Body of pancreas (tissue), 4 donors: ENCODE data around the gene BABAM2. TPM values are rescaled to one million over a fixed set of nuclear protein-coding genes. Genes with fewer than 3 reads are reported as not detected.
A peak's percentile ranks its signal among the peaks of the same experiment; 100 is the strongest.

Source experiments
- ATAC-seq: fragments of 150-250 bp; one replicate; pipeline ENCODE4 v1.9.1; 2016
- DNase-seq, 4 donors: peaks; one replicate each; pipeline ENCODE4 v3.0.0-alpha.2; 2019
- H3K27ac ChIP-seq, 4 donors: fragments of 200-600 bp; sonication (generic); 1 replicate in 3 of 4; 2 replicates in 1 of 4; pipeline versions ENCODE4 v1.5.1 to v1.6.1; 2016 to 2019; ENCODE audit warnings: mild to moderate bottlenecking in 1 of 4, mixed read lengths in 1 of 4, moderate library complexity in 1 of 4
- H3K27me3 ChIP-seq, 2 donors: fragments of 200-600 bp; sonication (generic); one replicate each; pipeline ENCODE4 v1.6.0; 2016; ENCODE audit warnings: mild to moderate bottlenecking in 1 of 2
- H3K36me3 ChIP-seq, 2 donors: fragments of 200-600 bp; sonication (generic); replicated peaks in 1 of 2; 2 replicates each; pipeline ENCODE4 v1.5.1; 2016; ENCODE audit warnings: low read depth in 2 of 2; ENCODE audit not compliant: insufficient read depth in 1 of 2
- H3K4me1 ChIP-seq: fragments of 200-600 bp; sonication (generic); one replicate; pipeline ENCODE4 v1.6.0; 2016
- H3K4me3 ChIP-seq, 2 donors: fragments of 200-600 bp; sonication (generic); 1 replicate in 1 of 2; 2 replicates in 1 of 2; pipeline ENCODE4 v1.5.1; 2016 to 2019
- H3K9me3 ChIP-seq, 3 donors: fragments of 200-600 bp; sonication (generic); 1 replicate in 2 of 3; 2 replicates in 1 of 3; pipeline ENCODE4 v1.5.1; 2016
- POLR2A ChIP-seq, 3 donors: fragments of 450-650 bp; IDR thresholded peaks; one replicate each; pipeline ENCODE4 v1.6.1; 2016; ENCODE audit warnings: antibody characterized with exemption in 3 of 3, mild to moderate bottlenecking in 2 of 3
- WGBS, 2 donors: methylation state at CpG; one replicate each; pipeline ENCODE4 v1.1.5; 2017; 5-methylcytosine and 5-hydroxymethylcytosine counted together
- intact Hi-C: fragments of 100-400 bp; cut with DNase I; formaldehyde crosslinking; loops from one replicate; pipeline ENCODE4 v1.15.1; 2023
- total RNA-seq, 2 donors: library from RNA; depleted of rRNA; stranded (reverse); fragments of >200 nt; gene quantifications; one replicate each; pipeline ENCODE4 v1.1.0, GENCODE V29; 2016
- TF ChIP-seq, protein P1 (sequence below), 7 experiments: fragments of 450-650 bp in 4 of 7; fragments of 200-600 bp in 3 of 7; sonication (generic) in 3 of 7; IDR thresholded peaks; one replicate each; pipeline ENCODE4 v1.5.1; 2016 to 2019; ENCODE audit warnings: antibody characterized with exemption in 7 of 7

The BABAM2 gene
- total RNA-seq, 2 donors from 2014 or later, result 20.5 to 22.4 TPM

DNA sequence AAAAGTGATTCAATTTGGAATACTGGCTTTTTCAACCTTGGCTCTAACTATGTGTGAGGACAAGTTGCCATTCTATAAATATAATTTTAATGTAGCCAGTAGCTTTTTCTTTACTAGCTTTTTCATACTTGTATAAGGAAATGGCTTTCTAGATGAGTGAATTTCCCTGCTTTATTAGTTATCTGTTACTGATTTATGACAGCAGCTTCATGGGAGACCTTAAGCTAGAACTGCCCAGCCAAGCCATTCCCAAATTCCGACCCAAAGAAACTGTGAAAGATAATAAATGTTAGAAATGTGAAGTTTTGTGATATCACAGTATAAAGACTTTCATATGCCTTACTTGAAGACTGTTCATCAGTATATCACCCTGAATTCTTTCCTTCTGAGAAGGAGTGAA is 32.3 kb downstream of the BABAM2 start:
- Histone ChIP-seq H3K27me3 (no peaks in the 10 kb centered on the region), H3K9me3 (no peaks in the 10 kb centered on the region), H3K4me3 (no peak overlapping the region), H3K4me1 (peaks cover 16% of the 10 kb centered on the region), H3K27ac (peak overlapping the region in 1 of 4 donors; percentile 71), H3K36me3 (no peaks in the 10 kb centered on the region)
- ATAC-seq (no peak), DNase-seq (no peak)
- TF ChIP-seq, protein P1, sequence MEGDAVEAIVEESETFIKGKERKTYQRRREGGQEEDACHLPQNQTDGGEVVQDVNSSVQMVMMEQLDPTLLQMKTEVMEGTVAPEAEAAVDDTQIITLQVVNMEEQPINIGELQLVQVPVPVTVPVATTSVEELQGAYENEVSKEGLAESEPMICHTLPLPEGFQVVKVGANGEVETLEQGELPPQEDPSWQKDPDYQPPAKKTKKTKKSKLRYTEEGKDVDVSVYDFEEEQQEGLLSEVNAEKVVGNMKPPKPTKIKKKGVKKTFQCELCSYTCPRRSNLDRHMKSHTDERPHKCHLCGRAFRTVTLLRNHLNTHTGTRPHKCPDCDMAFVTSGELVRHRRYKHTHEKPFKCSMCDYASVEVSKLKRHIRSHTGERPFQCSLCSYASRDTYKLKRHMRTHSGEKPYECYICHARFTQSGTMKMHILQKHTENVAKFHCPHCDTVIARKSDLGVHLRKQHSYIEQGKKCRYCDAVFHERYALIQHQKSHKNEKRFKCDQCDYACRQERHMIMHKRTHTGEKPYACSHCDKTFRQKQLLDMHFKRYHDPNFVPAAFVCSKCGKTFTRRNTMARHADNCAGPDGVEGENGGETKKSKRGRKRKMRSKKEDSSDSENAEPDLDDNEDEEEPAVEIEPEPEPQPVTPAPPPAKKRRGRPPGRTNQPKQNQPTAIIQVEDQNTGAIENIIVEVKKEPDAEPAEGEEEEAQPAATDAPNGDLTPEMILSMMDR (IDR thresholded peaks at IDR 0.05), result no peak
- TF ChIP-seq POLR2A (IDR thresholded peaks at IDR 0.05), result no peak
- intact Hi-C loops, result no loop called here
- WGBS, 2 donors, result 71 to 73% methylated on average over 1 of the region's 1 CpG

DNA sequence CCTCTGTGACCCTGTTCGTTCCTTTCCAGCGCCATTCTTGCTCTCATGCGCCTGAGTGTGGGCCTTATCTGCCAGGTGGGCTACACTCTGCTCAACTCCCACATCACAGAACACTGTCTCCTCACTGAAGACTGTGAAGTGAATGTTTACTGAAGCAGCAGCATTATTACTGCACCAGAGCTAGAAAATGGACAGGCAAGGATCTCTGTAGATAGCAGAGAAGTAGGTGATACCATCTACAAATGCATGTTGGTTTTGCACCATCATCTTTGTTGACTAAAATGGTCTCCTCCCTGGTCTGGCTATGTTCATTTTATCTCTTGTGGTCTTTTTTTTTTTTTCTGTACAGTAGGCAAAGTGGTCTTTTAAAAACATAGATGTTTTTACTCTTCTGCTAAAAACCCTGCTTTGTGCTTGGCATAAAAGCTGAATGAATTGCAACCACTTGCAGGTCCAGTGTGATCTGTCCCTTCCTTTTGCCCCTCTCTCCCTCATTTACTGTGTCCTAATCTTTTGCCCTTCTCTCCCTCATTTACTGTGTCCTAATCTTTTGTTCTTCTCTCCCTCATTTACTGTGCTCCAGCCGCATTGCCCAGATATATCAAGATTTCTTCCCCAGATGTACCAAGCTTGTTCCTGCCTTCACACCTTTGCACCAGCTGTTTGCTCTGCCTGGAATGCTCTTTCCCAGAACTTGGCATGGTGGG is 35.4 kb downstream of the BABAM2 start:
- TF ChIP-seq, protein P1 (IDR thresholded peaks at IDR 0.05), result no peak
- Histone ChIP-seq H3K4me1 (peaks cover 19% of the 10 kb centered on the region), H3K27ac (no peak overlapping the region), H3K27me3 (no peaks in the 10 kb centered on the region), H3K36me3 (no peaks in the 10 kb centered on the region), H3K4me3 (no peak overlapping the region), H3K9me3 (no peaks in the 10 kb centered on the region)
- DNase-seq (no peak), ATAC-seq (no peak)
- intact Hi-C loops, result no loop called here
- WGBS, 2 donors, result 91 to 94% methylated on average over 4 of the region's 4 CpGs

DNA sequence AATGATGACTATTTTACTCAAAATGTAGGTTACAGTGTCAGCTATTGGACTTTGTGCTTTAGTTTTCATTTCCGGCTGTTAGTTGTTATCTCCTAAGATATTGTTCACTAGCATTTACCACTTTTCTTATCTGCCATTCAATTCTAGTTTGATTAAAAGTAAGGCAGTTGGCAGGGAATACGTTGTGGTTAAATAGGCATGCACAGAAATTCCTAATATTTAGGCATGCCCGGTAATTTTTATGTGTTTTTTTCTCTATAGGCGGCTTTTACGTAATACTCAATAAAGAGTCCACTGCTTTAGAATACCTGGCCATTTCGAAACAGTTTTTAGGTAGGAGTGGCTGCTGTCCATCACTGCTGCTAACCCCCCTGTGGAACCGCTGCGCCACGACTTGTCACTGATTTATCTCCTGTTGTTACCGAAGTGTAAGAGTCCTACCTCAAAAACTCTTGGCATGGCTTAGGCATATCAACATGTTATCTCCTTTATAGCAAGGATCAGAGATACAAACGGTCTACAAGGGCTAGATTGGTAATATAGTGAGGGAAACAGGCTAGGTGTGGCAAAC is 39.5 kb downstream of the BABAM2 start:
- no peaks in the 10 kb centered on the region for H3K27me3 ChIP-seq
- H3K27ac ChIP-seq, result no peak overlapping the region
- no peak overlapping the region for H3K4me3 ChIP-seq
- ATAC-seq (no peak), DNase-seq (no peak)
- no peaks in the 10 kb centered on the region for H3K9me3 ChIP-seq
- TF ChIP-seq, protein P1 (IDR thresholded peaks at IDR 0.05), result no peak
- TF ChIP-seq POLR2A (IDR thresholded peaks at IDR 0.05), result no peak
- WGBS, 2 donors, result 29 to 33% methylated on average over 11 of the region's 11 CpGs
- H3K36me3 ChIP-seq, result no peaks in the 10 kb centered on the region
- intact Hi-C loops, result no loop called here
- peaks cover 14% of the 10 kb centered on the region for H3K4me1 ChIP-seq

DNA sequence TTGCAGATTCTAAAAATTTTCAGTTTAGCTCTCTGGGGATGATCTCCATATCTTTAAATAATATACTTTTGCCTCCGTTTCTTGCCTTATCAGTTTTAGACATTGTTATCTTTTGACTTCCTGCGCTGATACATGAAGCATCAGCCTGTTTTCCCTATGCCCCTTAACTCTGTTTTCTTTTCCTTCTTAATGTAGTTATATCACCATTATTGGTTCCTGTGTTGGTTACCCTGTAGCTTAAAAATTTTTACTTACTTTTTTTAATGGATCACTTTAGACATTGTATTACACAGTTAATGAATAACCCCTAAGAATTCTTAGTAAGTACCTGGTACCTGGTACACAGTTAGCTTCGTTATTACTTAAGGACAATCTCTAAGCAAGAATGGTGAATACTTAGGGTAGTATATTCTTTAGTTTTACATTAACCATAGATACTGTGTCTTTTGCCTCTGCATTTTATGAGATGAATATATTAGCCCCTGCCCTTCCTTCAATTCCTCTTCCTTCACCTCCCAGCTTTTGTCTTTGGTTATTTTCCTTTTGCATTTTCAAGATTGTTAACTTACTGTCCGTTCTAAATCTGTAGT is 40.9 kb downstream of the BABAM2 start:
- Histone ChIP-seq H3K27ac (no peak overlapping the region), H3K4me3 (no peak overlapping the region), H3K4me1 (peaks cover 14% of the 10 kb centered on the region), H3K36me3 (no peaks in the 10 kb centered on the region), H3K27me3 (no peaks in the 10 kb centered on the region), H3K9me3 (no peaks in the 10 kb centered on the region)
- ATAC-seq (no peak), DNase-seq (no peak)
- no peak for TF ChIP-seq POLR2A (IDR thresholded peaks at IDR 0.05)
- TF ChIP-seq, protein P1 (IDR thresholded peaks at IDR 0.05), result no peak
- intact Hi-C loops, result no loop called here
- 64 to 66% methylated on average over 4 of the region's 4 CpGs for WGBS, 2 donors
